ENCODE data around the gene BCL11B.

BCL11B gene

GRCh38 chr14:99255621-99256482, 16.1 kb downstream of the BCL11B start:
- H3K27me3 ChIP-seq (ENCODE audit: control insufficient read depth, insufficient read depth, low read length): no peaks in the 10 kb centered on the region
- no peaks in the 10 kb centered on the region for H3K36me3 ChIP-seq (ENCODE audit: control insufficient read depth, insufficient read depth, low read length)
- H3K4me3 ChIP-seq (ENCODE audit: low read length): no peak overlapping the region
- no peak overlapping the region for H3K9ac ChIP-seq (ENCODE audit: low read length)
- no peaks in the 10 kb centered on the region for H3K9me3 ChIP-seq (ENCODE audit: control insufficient read depth, low read length)
- H3K4me1 ChIP-seq (ENCODE audit: control insufficient read depth, insufficient read depth, low read length): no peaks in the 10 kb centered on the region

GRCh38 chr14:99254328-99255009, 17.5 kb downstream of the BCL11B start:
- Histone ChIP-seq H3K27me3 (ENCODE audit: control insufficient read depth, insufficient read depth, low read length) (no peaks in the 10 kb centered on the region), H3K9me3 (ENCODE audit: control insufficient read depth, low read length) (no peaks in the 10 kb centered on the region), H3K36me3 (ENCODE audit: control insufficient read depth, insufficient read depth, low read length) (no peaks in the 10 kb centered on the region), H3K4me3 (ENCODE audit: low read length) (no peak overlapping the region), H3K4me1 (ENCODE audit: control insufficient read depth, insufficient read depth, low read length) (no peaks in the 10 kb centered on the region), H3K9ac (ENCODE audit: low read length) (no peak overlapping the region)

DNA sequence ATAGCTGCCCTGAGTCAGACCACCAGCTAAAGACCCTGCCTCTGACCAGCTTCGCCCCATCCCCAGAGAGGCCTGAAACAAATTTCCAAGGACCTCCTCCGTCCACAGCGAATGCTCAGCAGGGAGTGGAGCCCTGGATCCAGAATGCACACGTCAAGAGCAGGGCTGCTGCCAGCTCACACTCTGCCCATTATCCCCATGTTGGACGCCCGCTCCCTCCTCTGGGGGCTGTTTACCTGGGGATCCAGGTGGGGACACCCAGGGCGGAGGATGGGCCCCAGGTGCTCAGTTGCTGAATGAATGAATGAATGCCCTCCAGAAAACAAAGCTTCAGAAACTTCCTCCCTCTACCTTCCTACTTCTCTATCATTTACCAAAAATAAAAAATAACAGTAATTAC, 18.1 kb downstream of the BCL11B start:
- no peaks in the 10 kb centered on the region for H3K36me3 ChIP-seq (ENCODE audit: control insufficient read depth, insufficient read depth, low read length)
- H3K9me3 ChIP-seq (ENCODE audit: control insufficient read depth, low read length): no peaks in the 10 kb centered on the region
- no peaks in the 10 kb centered on the region for H3K4me1 ChIP-seq (ENCODE audit: control insufficient read depth, insufficient read depth, low read length)
- H3K27me3 ChIP-seq (ENCODE audit: control insufficient read depth, insufficient read depth, low read length): no peaks in the 10 kb centered on the region
- no peak overlapping the region for H3K4me3 ChIP-seq (ENCODE audit: low read length)
- no peak overlapping the region for H3K9ac ChIP-seq (ENCODE audit: low read length)

DNA sequence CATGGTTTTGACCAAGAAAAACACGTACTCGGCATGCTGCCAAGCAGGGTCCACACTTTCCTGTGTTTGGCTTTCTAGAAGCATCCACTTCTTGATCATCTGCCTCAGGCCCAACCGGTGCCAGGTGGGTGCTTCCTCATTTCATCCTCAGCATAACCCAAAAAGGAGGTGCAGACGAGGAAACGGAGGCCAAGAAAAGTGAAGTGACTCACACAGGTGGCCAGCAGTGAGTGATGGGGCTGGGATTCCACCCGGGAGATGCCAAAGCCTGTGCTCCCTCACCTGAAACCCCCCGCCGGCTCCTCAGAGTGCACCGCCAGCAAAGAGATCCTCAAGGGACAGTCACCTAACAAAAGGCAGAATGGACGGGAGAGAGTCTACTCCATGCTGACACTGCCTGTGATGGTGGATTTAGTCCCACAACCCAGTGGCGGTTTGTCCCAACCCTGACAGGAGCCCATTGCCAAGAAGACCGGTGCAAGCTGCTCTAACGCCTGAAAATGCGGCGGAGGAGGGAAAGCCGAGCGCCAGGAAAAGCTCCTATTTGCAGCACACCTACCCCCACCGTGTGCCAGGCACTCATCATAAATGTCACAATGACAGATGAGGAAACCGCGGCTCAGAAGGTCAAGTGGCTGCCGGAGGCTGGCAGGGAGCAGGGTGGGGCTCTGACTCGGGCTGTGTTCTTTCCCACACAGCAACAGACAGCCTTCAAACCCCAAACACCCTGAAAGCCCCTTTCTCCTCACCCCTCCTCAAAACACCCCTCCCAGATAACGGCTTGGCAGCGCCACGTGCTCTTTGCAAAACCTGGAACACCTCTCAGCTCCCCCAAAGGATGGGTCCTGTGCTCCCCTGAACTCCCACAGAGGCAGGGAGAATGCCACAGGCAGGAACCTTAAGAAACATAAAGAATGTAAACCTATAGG, 18.8 kb downstream of the BCL11B start:
- no peaks in the 10 kb centered on the region for H3K36me3 ChIP-seq (ENCODE audit: control insufficient read depth, insufficient read depth, low read length)
- no peaks in the 10 kb centered on the region for H3K9me3 ChIP-seq (ENCODE audit: control insufficient read depth, low read length)
- no peak overlapping the region for H3K9ac ChIP-seq (ENCODE audit: low read length)
- no peak overlapping the region for H3K4me3 ChIP-seq (ENCODE audit: low read length)
- H3K27me3 ChIP-seq (ENCODE audit: control insufficient read depth, insufficient read depth, low read length): peaks cover 4% of the 10 kb centered on the region
- no peaks in the 10 kb centered on the region for H3K4me1 ChIP-seq (ENCODE audit: control insufficient read depth, insufficient read depth, low read length)

DNA sequence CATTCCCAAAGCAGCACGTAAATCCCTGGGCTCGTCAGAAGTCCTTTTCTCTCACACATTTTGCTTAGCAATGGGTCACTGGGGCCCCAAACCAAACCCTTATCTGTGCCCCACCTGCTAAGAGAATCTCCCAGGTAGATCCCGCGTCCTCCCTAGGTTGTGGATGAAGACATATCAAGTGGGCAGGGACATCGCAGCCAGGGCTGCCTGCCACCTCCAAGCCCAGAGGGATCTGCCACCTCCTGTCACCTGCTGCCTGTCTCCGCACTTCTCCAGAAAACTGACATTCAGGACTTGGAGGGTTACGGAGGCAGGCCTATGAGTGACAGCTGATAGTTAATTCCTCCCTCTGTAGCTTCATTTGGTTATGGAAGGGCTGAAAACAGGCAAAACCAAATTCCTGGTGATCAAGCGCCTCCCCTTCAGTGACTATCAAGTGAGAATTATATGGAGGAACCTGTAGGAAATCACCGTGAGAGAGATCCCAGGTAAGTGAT, 19.5 kb downstream of the BCL11B start:
- H3K27me3 ChIP-seq (ENCODE audit: control insufficient read depth, insufficient read depth, low read length): peaks cover 9% of the 10 kb centered on the region
- H3K4me1 ChIP-seq (ENCODE audit: control insufficient read depth, insufficient read depth, low read length): no peaks in the 10 kb centered on the region
- H3K4me3 ChIP-seq (ENCODE audit: low read length): no peak overlapping the region
- H3K9me3 ChIP-seq (ENCODE audit: control insufficient read depth, low read length): no peaks in the 10 kb centered on the region
- no peaks in the 10 kb centered on the region for H3K36me3 ChIP-seq (ENCODE audit: control insufficient read depth, insufficient read depth, low read length)
- H3K9ac ChIP-seq (ENCODE audit: low read length): no peak overlapping the region

GRCh38 chr14:99251721-99252120, 20.3 kb downstream of the BCL11B start:
- Histone ChIP-seq H3K9ac (ENCODE audit: low read length) (no peak overlapping the region), H3K9me3 (ENCODE audit: control insufficient read depth, low read length) (no peaks in the 10 kb centered on the region), H3K27me3 (ENCODE audit: control insufficient read depth, insufficient read depth, low read length) (peaks cover 16% of the 10 kb centered on the region), H3K4me1 (ENCODE audit: control insufficient read depth, insufficient read depth, low read length) (no peaks in the 10 kb centered on the region), H3K4me3 (ENCODE audit: low read length) (no peak overlapping the region), H3K36me3 (ENCODE audit: control insufficient read depth, insufficient read depth, low read length) (no peaks in the 10 kb centered on the region)

GRCh38 chr14:99250636-99251208, 21.3 kb downstream of the BCL11B start:
- Histone ChIP-seq H3K36me3 (ENCODE audit: control insufficient read depth, insufficient read depth, low read length) (no peaks in the 10 kb centered on the region), H3K9ac (ENCODE audit: low read length) (no peak overlapping the region), H3K27me3 (ENCODE audit: control insufficient read depth, insufficient read depth, low read length) (peaks cover 22% of the 10 kb centered on the region), H3K4me3 (ENCODE audit: low read length) (no peak overlapping the region), H3K9me3 (ENCODE audit: control insufficient read depth, low read length) (no peaks in the 10 kb centered on the region), H3K4me1 (ENCODE audit: control insufficient read depth, insufficient read depth, low read length) (no peaks in the 10 kb centered on the region)

DNA sequence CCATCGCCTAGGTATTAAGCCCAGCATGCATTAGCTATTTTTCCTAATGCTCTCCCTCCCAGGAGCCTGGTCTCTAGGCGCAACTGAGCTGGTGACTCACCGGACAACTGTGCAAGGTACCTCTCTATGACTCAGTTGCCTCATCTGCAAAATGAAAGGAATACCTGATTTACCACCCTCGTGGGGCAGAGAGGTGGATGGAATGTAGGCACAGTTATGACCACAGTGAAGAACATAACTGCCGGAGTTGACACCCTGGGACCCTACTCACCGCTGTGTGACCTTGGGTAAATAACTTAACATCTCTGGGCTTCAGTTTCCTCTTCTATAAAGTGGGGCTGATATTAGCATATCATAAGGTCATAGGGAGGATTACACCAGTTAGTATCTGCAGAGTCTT, 22.6 kb downstream of the BCL11B start:
- H3K36me3 ChIP-seq (ENCODE audit: control insufficient read depth, insufficient read depth, low read length): no peaks in the 10 kb centered on the region
- no peaks in the 10 kb centered on the region for H3K9me3 ChIP-seq (ENCODE audit: control insufficient read depth, low read length)
- no peaks in the 10 kb centered on the region for H3K4me1 ChIP-seq (ENCODE audit: control insufficient read depth, insufficient read depth, low read length)
- peaks cover 24% of the 10 kb centered on the region for H3K27me3 ChIP-seq (ENCODE audit: control insufficient read depth, insufficient read depth, low read length)
- H3K9ac ChIP-seq (ENCODE audit: low read length): no peak overlapping the region
- no peak overlapping the region for H3K4me3 ChIP-seq (ENCODE audit: low read length)

- Histone ChIP-seq H3K4me1 (ENCODE audit: control insufficient read depth, insufficient read depth, low read length) (no peaks in the 10 kb centered on the region), H3K9me3 (ENCODE audit: control insufficient read depth, low read length) (no peaks in the 10 kb centered on the region), H3K4me3 (ENCODE audit: low read length) (no peak overlapping the region), H3K9ac (ENCODE audit: low read length) (no peak overlapping the region), H3K36me3 (ENCODE audit: control insufficient read depth, insufficient read depth, low read length) (no peaks in the 10 kb centered on the region), H3K27me3 (ENCODE audit: control insufficient read depth, insufficient read depth, low read length) (peaks cover 24% of the 10 kb centered on the region)
Observed at GRCh38 chr14:99248761-99249171, 23.2 kb downstream of the BCL11B start.

DNA sequence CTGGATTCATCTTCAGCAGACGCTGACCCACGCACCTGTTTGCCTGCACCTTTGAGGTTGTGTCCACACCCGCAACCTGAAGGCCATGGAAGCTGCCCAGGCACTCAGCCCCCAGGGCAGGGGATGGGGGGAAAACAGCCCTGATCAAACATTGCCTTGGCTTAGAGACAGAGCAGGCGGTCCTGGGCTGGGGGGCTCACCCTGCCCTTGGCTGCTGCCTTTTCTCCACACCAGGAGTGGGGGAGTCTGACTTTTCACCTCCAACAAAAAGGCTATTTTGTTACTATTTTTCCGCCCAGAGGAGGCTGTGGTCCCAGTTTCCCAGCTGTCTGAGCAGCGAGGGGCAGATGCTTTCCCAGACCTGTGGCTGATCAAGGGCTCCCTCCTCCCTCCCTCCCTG, 24.2 kb downstream of the BCL11B start:
- Histone ChIP-seq H3K27me3 (ENCODE audit: control insufficient read depth, insufficient read depth, low read length) (peaks cover 24% of the 10 kb centered on the region), H3K4me1 (ENCODE audit: control insufficient read depth, insufficient read depth, low read length) (no peaks in the 10 kb centered on the region), H3K9ac (ENCODE audit: low read length) (no peak overlapping the region)

GRCh38 chr14:99247101-99247729, 24.8 kb downstream of the BCL11B start:
- H3K4me1 ChIP-seq (ENCODE audit: control insufficient read depth, insufficient read depth, low read length): no peaks in the 10 kb centered on the region
- no peaks in the 10 kb centered on the region for H3K36me3 ChIP-seq (ENCODE audit: control insufficient read depth, insufficient read depth, low read length)

More for the DNA sequence above, 24.2 kb downstream of the BCL11B start:
- no peaks in the 10 kb centered on the region for H3K36me3 ChIP-seq (ENCODE audit: control insufficient read depth, insufficient read depth, low read length)
- no peak overlapping the region for H3K4me3 ChIP-seq (ENCODE audit: low read length)
- H3K9me3 ChIP-seq (ENCODE audit: control insufficient read depth, low read length): no peaks in the 10 kb centered on the region

More at GRCh38 chr14:99247101-99247729, 24.8 kb downstream of the BCL11B start:
- Histone ChIP-seq H3K9ac (ENCODE audit: low read length) (no peak overlapping the region), H3K4me3 (ENCODE audit: low read length) (no peak overlapping the region), H3K27me3 (ENCODE audit: control insufficient read depth, insufficient read depth, low read length) (peaks cover 24% of the 10 kb centered on the region), H3K9me3 (ENCODE audit: control insufficient read depth, low read length) (no peaks in the 10 kb centered on the region)

Measured in mucosa of stomach (tissue), 1 donor.